Measurements from ENCODE around the gene KSR1.
"Not testable (repeated sequence)": the region's sequence is repeated elsewhere in the genome, so short reads cannot be mapped to it uniquely, and the experiment has no call there.

The KSR1 gene

GRCh38 chr17:27669136-27669535 lies 212.9 kb downstream of the KSR1 start:
- DNase-seq: no peak

- no peak for DNase-seq
Observed at GRCh38 chr17:27669850-27670249, 213.6 kb downstream of the KSR1 start.

- DNase-seq: no peak
Observed at GRCh38 chr17:27670791-27671590, 214.7 kb downstream of the KSR1 start.

- no peak for DNase-seq
Observed at GRCh38 chr17:27671591-27671910, 215.3 kb downstream of the KSR1 start.

- DNase-seq: not testable (repeated sequence)
Observed at GRCh38 chr17:27671977-27672480, 215.8 kb downstream of the KSR1 start.

- no peak for DNase-seq
Observed at GRCh38 chr17:27674335-27674734, 218.1 kb downstream of the KSR1 start.

Measured in activated CD4-positive, alpha-beta T cell treated with anti-CD3 and anti-CD28 coated beads, Interleukin-2, amount 50 U/mL, for 48 hours (primary cell).